ENCODE measurements around the gene CDK14.

DNA sequence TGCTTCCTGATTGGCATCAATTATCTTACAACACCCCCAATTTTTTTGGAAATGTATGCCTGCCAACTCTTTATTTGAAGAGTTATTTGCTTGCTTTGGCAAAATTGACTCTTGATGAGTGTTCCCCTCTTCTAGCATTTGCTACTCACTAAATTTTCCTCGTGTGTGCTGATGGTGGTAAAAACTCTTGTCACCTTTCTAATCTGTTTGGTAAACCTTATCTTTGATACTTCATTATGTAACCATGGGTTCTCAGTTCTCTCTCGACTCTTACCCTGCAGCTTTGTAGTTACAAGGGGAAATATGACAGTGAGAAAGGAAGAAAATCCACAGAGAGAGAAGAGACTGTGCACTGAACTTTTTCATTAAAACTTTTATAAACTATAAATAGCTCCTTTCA lies 102.5 kb downstream of the CDK14 start:
- TF ChIP-seq, protein P1, sequence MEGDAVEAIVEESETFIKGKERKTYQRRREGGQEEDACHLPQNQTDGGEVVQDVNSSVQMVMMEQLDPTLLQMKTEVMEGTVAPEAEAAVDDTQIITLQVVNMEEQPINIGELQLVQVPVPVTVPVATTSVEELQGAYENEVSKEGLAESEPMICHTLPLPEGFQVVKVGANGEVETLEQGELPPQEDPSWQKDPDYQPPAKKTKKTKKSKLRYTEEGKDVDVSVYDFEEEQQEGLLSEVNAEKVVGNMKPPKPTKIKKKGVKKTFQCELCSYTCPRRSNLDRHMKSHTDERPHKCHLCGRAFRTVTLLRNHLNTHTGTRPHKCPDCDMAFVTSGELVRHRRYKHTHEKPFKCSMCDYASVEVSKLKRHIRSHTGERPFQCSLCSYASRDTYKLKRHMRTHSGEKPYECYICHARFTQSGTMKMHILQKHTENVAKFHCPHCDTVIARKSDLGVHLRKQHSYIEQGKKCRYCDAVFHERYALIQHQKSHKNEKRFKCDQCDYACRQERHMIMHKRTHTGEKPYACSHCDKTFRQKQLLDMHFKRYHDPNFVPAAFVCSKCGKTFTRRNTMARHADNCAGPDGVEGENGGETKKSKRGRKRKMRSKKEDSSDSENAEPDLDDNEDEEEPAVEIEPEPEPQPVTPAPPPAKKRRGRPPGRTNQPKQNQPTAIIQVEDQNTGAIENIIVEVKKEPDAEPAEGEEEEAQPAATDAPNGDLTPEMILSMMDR (IDR thresholded peaks at IDR 0.05) = no peak
- TF ChIP-seq POLR2A (IDR thresholded peaks at IDR 0.05) = no peak
